Stimulated activated CD4-positive, alpha-beta T cell treated with anti-CD3 and anti-CD28 coated beads, Interleukin-15, amount 100 ng/mL, for 1 hour (primary cell): ENCODE results near the gene PLEKHD1.
"Not testable (repeated sequence)": the region's sequence is repeated elsewhere in the genome, so short reads cannot be mapped to it uniquely, and the experiment has no call there.

Experiments
- DNase-seq, 2 donors: peaks; one replicate each; pipeline ENCODE4 v3.0.0-alpha.2; 2020; ENCODE audit warnings: low read depth in 1 of 2, low spot score in 1 of 2

Gene PLEKHD1

GRCh38 chr14:69481815-69482568 lies 2.5 kb upstream of the PLEKHD1 start:
- no peak for DNase-seq

- no peak for DNase-seq
Observed at GRCh38 chr14:69483765-69484443, 624 bp upstream of the PLEKHD1 start.

- no peak for DNase-seq
Observed at GRCh38 chr14:69485315-69485660, 760 bp downstream of the PLEKHD1 start.

- DNase-seq, result no peak
Observed at GRCh38 chr14:69485701-69486100, 1.2 kb downstream of the PLEKHD1 start.

- DNase-seq, result no peak
Observed at GRCh38 chr14:69487226-69487625, 2.7 kb downstream of the PLEKHD1 start.

- DNase-seq, result no peak
Observed at GRCh38 chr14:69487771-69488170, 3.2 kb downstream of the PLEKHD1 start.

GRCh38 chr14:69489495-69489894 lies 5.0 kb downstream of the PLEKHD1 start:
- DNase-seq, result no peak

GRCh38 chr14:69490219-69490918 lies 5.8 kb downstream of the PLEKHD1 start:
- DNase-seq, result no peak

GRCh38 chr14:69491193-69491592 lies 6.7 kb downstream of the PLEKHD1 start:
- no peak for DNase-seq

- no peak for DNase-seq
Observed at GRCh38 chr14:69493038-69493437, 8.5 kb downstream of the PLEKHD1 start.

- no peak for DNase-seq
Observed at GRCh38 chr14:69493791-69494190, 9.3 kb downstream of the PLEKHD1 start.

GRCh38 chr14:69495341-69495921 lies 10.9 kb downstream of the PLEKHD1 start:
- no peak for DNase-seq

- not testable (repeated sequence) for DNase-seq
Observed at GRCh38 chr14:69497866-69498265, 13.3 kb downstream of the PLEKHD1 start.

- DNase-seq, result not testable (repeated sequence)
Observed at GRCh38 chr14:69498286-69498685, 13.8 kb downstream of the PLEKHD1 start.

GRCh38 chr14:69499436-69499835 lies 14.9 kb downstream of the PLEKHD1 start:
- no peak for DNase-seq

- DNase-seq, result no peak
Observed at GRCh38 chr14:69500096-69500495, 15.6 kb downstream of the PLEKHD1 start.

GRCh38 chr14:69500736-69501135 lies 16.2 kb downstream of the PLEKHD1 start:
- no peak for DNase-seq

- no peak for DNase-seq
Observed at GRCh38 chr14:69501423-69501838, 16.9 kb downstream of the PLEKHD1 start.

- no peak for DNase-seq
Observed at GRCh38 chr14:69504775-69505174, 20.2 kb downstream of the PLEKHD1 start.

- DNase-seq, result no peak
Observed at GRCh38 chr14:69505338-69506240, 21.1 kb downstream of the PLEKHD1 start.

- DNase-seq, result no peak
Observed at GRCh38 chr14:69506241-69506595, 21.7 kb downstream of the PLEKHD1 start.
